Measurements from ENCODE around the gene VSTM2B. TPM values are rescaled to one million over a fixed set of nuclear protein-coding genes. Genes with fewer than 3 reads are reported as not detected.
"Not testable (repeated sequence)": the region's sequence is repeated elsewhere in the genome, so short reads cannot be mapped to it uniquely, and the experiment has no call there.

VSTM2B gene
- total RNA-seq, 1 experiment from 2014 or later = not detected

- no peaks in the 10 kb centered on the region for H3K9me2 ChIP-seq (replicated peaks; ENCODE audit: insufficient read depth, low read length)
- no peaks in the 10 kb centered on the region for H3K4me1 ChIP-seq (ENCODE audit: low read length)
- no peaks in the 10 kb centered on the region for H3K79me2 ChIP-seq (ENCODE audit: low read length)
- H3K36me3 ChIP-seq (ENCODE audit: insufficient read depth, low read length) = no peaks in the 10 kb centered on the region
- H3K27ac ChIP-seq (ENCODE audit: low read length) = no peak overlapping the region
- no peaks in the 10 kb centered on the region for H3K9me3 ChIP-seq (ENCODE audit: low read length)
- no peaks in the 10 kb centered on the region for H3K27me3 ChIP-seq (ENCODE audit: low read length)
- H2AFZ ChIP-seq (ENCODE audit: low read length) = no peak overlapping the region
- no peak overlapping the region for H3K4me2 ChIP-seq (ENCODE audit: low read depth, low read length, poor library complexity, severe bottlenecking)
- H3K9ac ChIP-seq (ENCODE audit: low read length) = no peak overlapping the region
- no peak overlapping the region for H3K4me3 ChIP-seq (ENCODE audit: low read length)
- DNase-seq = no peak
- no peaks in the 10 kb centered on the region for H4K20me1 ChIP-seq (ENCODE audit: insufficient read depth, low read depth, low read length)
Observed at GRCh38 chr19:29552454-29553280, 26.9 kb downstream of the VSTM2B start.

- Histone ChIP-seq H2AFZ (ENCODE audit: low read length) (no peak overlapping the region), H3K9me2 (replicated peaks; ENCODE audit: insufficient read depth, low read length) (no peaks in the 10 kb centered on the region), H3K27ac (ENCODE audit: low read length) (no peak overlapping the region), H3K4me2 (ENCODE audit: low read depth, low read length, poor library complexity, severe bottlenecking) (no peak overlapping the region), H3K36me3 (ENCODE audit: insufficient read depth, low read length) (no peaks in the 10 kb centered on the region), H3K9ac (ENCODE audit: low read length) (no peak overlapping the region), H3K4me1 (ENCODE audit: low read length) (no peaks in the 10 kb centered on the region), H4K20me1 (ENCODE audit: insufficient read depth, low read depth, low read length) (no peaks in the 10 kb centered on the region), H3K79me2 (ENCODE audit: low read length) (no peaks in the 10 kb centered on the region), H3K9me3 (ENCODE audit: low read length) (no peaks in the 10 kb centered on the region), H3K27me3 (ENCODE audit: low read length) (no peaks in the 10 kb centered on the region), H3K4me3 (ENCODE audit: low read length) (no peak overlapping the region)
- DNase-seq = no peak
Observed at GRCh38 chr19:29554149-29554548, 28.4 kb downstream of the VSTM2B start.

- not testable (repeated sequence) for H4K20me1 ChIP-seq (ENCODE audit: insufficient read depth, low read depth, low read length); H2AFZ ChIP-seq (ENCODE audit: low read length); H3K9me2 ChIP-seq (replicated peaks; ENCODE audit: insufficient read depth, low read length); H3K9ac ChIP-seq (ENCODE audit: low read length); H3K79me2 ChIP-seq (ENCODE audit: low read length); H3K4me2 ChIP-seq (ENCODE audit: low read depth, low read length, poor library complexity, severe bottlenecking); H3K4me3 ChIP-seq (ENCODE audit: low read length); H3K4me1 ChIP-seq (ENCODE audit: low read length); H3K27me3 ChIP-seq (ENCODE audit: low read length); H3K36me3 ChIP-seq (ENCODE audit: insufficient read depth, low read length); DNase-seq; H3K27ac ChIP-seq (ENCODE audit: low read length)
- H3K9me3 ChIP-seq (ENCODE audit: low read length) = peaks cover 10% of the 10 kb centered on the region
Observed at GRCh38 chr19:29559110-29559509, 33.3 kb downstream of the VSTM2B start.

GRCh38 chr19:29559743-29560142 is 33.9 kb downstream of the VSTM2B start:
- H3K4me1 ChIP-seq (ENCODE audit: low read length) = no peaks in the 10 kb centered on the region
- H3K4me3 ChIP-seq (ENCODE audit: low read length) = no peak overlapping the region
- H2AFZ ChIP-seq (ENCODE audit: low read length) = no peak overlapping the region
- no peak overlapping the region for H3K9ac ChIP-seq (ENCODE audit: low read length)
- no peaks in the 10 kb centered on the region for H3K9me2 ChIP-seq (replicated peaks; ENCODE audit: insufficient read depth, low read length)
- no peak for DNase-seq
- H3K79me2 ChIP-seq (ENCODE audit: low read length) = no peaks in the 10 kb centered on the region
- no peaks in the 10 kb centered on the region for H3K36me3 ChIP-seq (ENCODE audit: insufficient read depth, low read length)
- no peak overlapping the region for H3K27ac ChIP-seq (ENCODE audit: low read length)
- no peaks in the 10 kb centered on the region for H4K20me1 ChIP-seq (ENCODE audit: insufficient read depth, low read depth, low read length)
- no peak overlapping the region for H3K4me2 ChIP-seq (ENCODE audit: low read depth, low read length, poor library complexity, severe bottlenecking)
- peaks cover 10% of the 10 kb centered on the region for H3K9me3 ChIP-seq (ENCODE audit: low read length)
- H3K27me3 ChIP-seq (ENCODE audit: low read length) = no peaks in the 10 kb centered on the region

- Histone ChIP-seq H3K4me2 (ENCODE audit: low read depth, low read length, poor library complexity, severe bottlenecking) (no peak overlapping the region), H3K27me3 (ENCODE audit: low read length) (no peaks in the 10 kb centered on the region), H3K27ac (ENCODE audit: low read length) (no peak overlapping the region), H3K9me2 (replicated peaks; ENCODE audit: insufficient read depth, low read length) (no peaks in the 10 kb centered on the region), H3K79me2 (ENCODE audit: low read length) (no peaks in the 10 kb centered on the region), H2AFZ (ENCODE audit: low read length) (no peak overlapping the region), H3K9me3 (ENCODE audit: low read length) (peaks cover 10% of the 10 kb centered on the region), H3K4me1 (ENCODE audit: low read length) (no peaks in the 10 kb centered on the region), H3K36me3 (ENCODE audit: insufficient read depth, low read length) (no peaks in the 10 kb centered on the region), H3K9ac (ENCODE audit: low read length) (no peak overlapping the region), H4K20me1 (ENCODE audit: insufficient read depth, low read depth, low read length) (no peaks in the 10 kb centered on the region), H3K4me3 (ENCODE audit: low read length) (no peak overlapping the region)
- no peak for DNase-seq
Observed at GRCh38 chr19:29560313-29561075, 34.7 kb downstream of the VSTM2B start.

GRCh38 chr19:29561601-29562000 is 35.8 kb downstream of the VSTM2B start:
- Histone ChIP-seq H3K27me3 (ENCODE audit: low read length) (no peaks in the 10 kb centered on the region), H3K9ac (ENCODE audit: low read length) (no peak overlapping the region), H3K4me1 (ENCODE audit: low read length) (no peaks in the 10 kb centered on the region), H3K4me3 (ENCODE audit: low read length) (no peak overlapping the region), H3K4me2 (ENCODE audit: low read depth, low read length, poor library complexity, severe bottlenecking) (no peak overlapping the region), H2AFZ (ENCODE audit: low read length) (no peak overlapping the region), H3K36me3 (ENCODE audit: insufficient read depth, low read length) (no peaks in the 10 kb centered on the region), H3K27ac (ENCODE audit: low read length) (no peak overlapping the region), H3K9me2 (replicated peaks; ENCODE audit: insufficient read depth, low read length) (no peaks in the 10 kb centered on the region), H4K20me1 (ENCODE audit: insufficient read depth, low read depth, low read length) (no peaks in the 10 kb centered on the region), H3K9me3 (ENCODE audit: low read length) (peaks cover 10% of the 10 kb centered on the region), H3K79me2 (ENCODE audit: low read length) (no peaks in the 10 kb centered on the region)
- no peak for DNase-seq

- Histone ChIP-seq H3K9me2 (replicated peaks; ENCODE audit: insufficient read depth, low read length) (no peaks in the 10 kb centered on the region), H3K9ac (ENCODE audit: low read length) (no peak overlapping the region), H3K36me3 (ENCODE audit: insufficient read depth, low read length) (no peaks in the 10 kb centered on the region), H4K20me1 (ENCODE audit: insufficient read depth, low read depth, low read length) (no peaks in the 10 kb centered on the region), H3K27me3 (ENCODE audit: low read length) (no peaks in the 10 kb centered on the region), H3K4me3 (ENCODE audit: low read length) (no peak overlapping the region), H2AFZ (ENCODE audit: low read length) (no peak overlapping the region), H3K4me2 (ENCODE audit: low read depth, low read length, poor library complexity, severe bottlenecking) (no peak overlapping the region), H3K27ac (ENCODE audit: low read length) (no peak overlapping the region), H3K4me1 (ENCODE audit: low read length) (no peaks in the 10 kb centered on the region), H3K9me3 (ENCODE audit: low read length) (peaks cover 10% of the 10 kb centered on the region), H3K79me2 (ENCODE audit: low read length) (no peaks in the 10 kb centered on the region)
- DNase-seq = no peak
Observed at GRCh38 chr19:29562299-29563297, 36.8 kb downstream of the VSTM2B start.

Measured in Karpas-422 (cell line).